Stimulated activated CD8-positive, alpha-beta memory T cell treated with anti-CD3 and anti-CD28 coated beads, Interleukin-2, amount 100 ng/mL, for 1 hour (primary cell): ENCODE results near the gene MKNK1.

Experiments used
- DNase-seq, 2 donors: peaks; one replicate each; pipeline ENCODE4 v3.0.0-alpha.2; 2020; ENCODE audit warnings: low read depth in 2 of 2

Gene MKNK1

GRCh38 chr1:46596036-46596435, 8.0 kb downstream of the MKNK1 start:
- DNase-seq: no peak

- no peak for DNase-seq
Observed at GRCh38 chr1:46595127-46595526, 8.9 kb downstream of the MKNK1 start.

GRCh38 chr1:46594063-46594462, 10.0 kb downstream of the MKNK1 start:
- no peak for DNase-seq

GRCh38 chr1:46592823-46593222, 11.2 kb downstream of the MKNK1 start:
- DNase-seq: no peak

GRCh38 chr1:46589529-46589928, 14.5 kb downstream of the MKNK1 start:
- no peak for DNase-seq

- no peak for DNase-seq
Observed at GRCh38 chr1:46587069-46587468, 17.0 kb downstream of the MKNK1 start.

- no peak for DNase-seq
Observed at GRCh38 chr1:46585312-46585938, 18.6 kb downstream of the MKNK1 start.

- no peak for DNase-seq
Observed at GRCh38 chr1:46583494-46583893, 20.6 kb downstream of the MKNK1 start.

- no peak for DNase-seq
Observed at GRCh38 chr1:46582972-46583371, 21.1 kb downstream of the MKNK1 start.

GRCh38 chr1:46581681-46582455, 22.2 kb downstream of the MKNK1 start:
- no peak for DNase-seq

GRCh38 chr1:46580140-46580903, 23.7 kb downstream of the MKNK1 start:
- DNase-seq: no peak

GRCh38 chr1:46577671-46578070, 26.4 kb downstream of the MKNK1 start:
- DNase-seq: no peak

GRCh38 chr1:46576596-46576995, 27.5 kb downstream of the MKNK1 start:
- DNase-seq: no peak

GRCh38 chr1:46575778-46576177, 28.3 kb downstream of the MKNK1 start:
- DNase-seq: no peak

GRCh38 chr1:46575300-46575699, 28.8 kb downstream of the MKNK1 start:
- DNase-seq: no peak

- no peak for DNase-seq
Observed at GRCh38 chr1:46571691-46572225, 32.3 kb downstream of the MKNK1 start.

GRCh38 chr1:46569884-46570725, 34.0 kb downstream of the MKNK1 start:
- DNase-seq: no peak

- DNase-seq: no peak
Observed at GRCh38 chr1:46569116-46569515, 35.0 kb downstream of the MKNK1 start.

GRCh38 chr1:46568461-46568891, 35.6 kb downstream of the MKNK1 start:
- no peak for DNase-seq

GRCh38 chr1:46563341-46563740, 40.7 kb downstream of the MKNK1 start:
- no peak for DNase-seq

- DNase-seq: no peak
Observed at GRCh38 chr1:46562498-46562897, 41.6 kb downstream of the MKNK1 start.

- no peak for DNase-seq
Observed at GRCh38 chr1:46558966-46559365, 45.1 kb downstream of the MKNK1 start.
